H1 (cell line): ENCODE data around the gene FAIM2. TPM values are rescaled to one million over a fixed set of nuclear protein-coding genes. Genes with fewer than 3 reads are reported as not detected.

ENCODE experiments used
- CTCF ChIA-PET: fragments of 300-600 bp; sonication (Branson Sonifier 250); formaldehyde crosslinking; loops from one replicate; lab custom pipeline; 2021; ENCODE audit not compliant: partially characterized antibody; lab: Charles Lee
- POLR2A ChIA-PET: fragments of 300-600 bp; sonication (Branson Sonifier 250); formaldehyde crosslinking; loops from one replicate; lab custom pipeline; 2021; ENCODE audit warnings: inconsistent platforms; ENCODE audit not compliant: partially characterized antibody; lab: Charles Lee
- DNase-seq, 2 experiments: peaks; one replicate each; pipeline versions ENCODE4 v3.0.0 to v3.0.0-alpha.2; 2010 to 2022; ENCODE audit warnings: low spot score in 2 of 2, low read depth in 1 of 2, mixed read lengths in 1 of 2
- FAIRE-seq: peaks from 2 replicates; lab custom pipeline; 2011; peaks lifted over from hg19 to GRCh38; lab: Jason Lieb, UNC
- H2AFZ ChIP-seq: 2 replicates; pipeline ENCODE4 v1.8.1; 2012; ENCODE audit warnings: low read length, inconsistent platforms
- H2AK5ac ChIP-seq: 2 replicates; pipeline ENCODE4 v1.6.1; 2013; ENCODE audit warnings: low read depth, low read length
- H2BK120ac ChIP-seq: replicated peaks from 2 replicates; pipeline ENCODE3; 2013; ENCODE audit warnings: low read depth, low read length, inconsistent platforms
- H2BK12ac ChIP-seq: 2 replicates; pipeline ENCODE4 v1.6.1; 2013; ENCODE audit warnings: low read depth, low read length
- H2BK15ac ChIP-seq: 2 replicates; pipeline ENCODE4 v1.6.1; 2013; ENCODE audit warnings: low read length
- H2BK20ac ChIP-seq: 2 replicates; pipeline ENCODE4 v1.6.1; 2013; ENCODE audit warnings: low read length
- H2BK5ac ChIP-seq: 2 replicates; pipeline ENCODE4 v1.6.1; 2013; ENCODE audit warnings: low read depth, low read length
- H3K14ac ChIP-seq: 2 replicates; pipeline ENCODE4 v1.6.1; 2013; ENCODE audit warnings: inconsistent platforms; ENCODE audit not compliant: insufficient read length
- H3K18ac ChIP-seq: 2 replicates; pipeline ENCODE4 v1.6.1; 2013; ENCODE audit warnings: low read length; ENCODE audit errors: extremely low read depth
- H3K23ac ChIP-seq: 2 replicates; pipeline ENCODE4 v1.6.1; 2013; ENCODE audit warnings: inconsistent platforms; ENCODE audit not compliant: insufficient read length
- H3K23me2 ChIP-seq: 2 replicates; pipeline ENCODE4 v1.6.1; 2013; ENCODE audit warnings: low read depth, low read length
- H3K27ac ChIP-seq: 2 replicates; pipeline ENCODE4 v1.6.1; 2011; ENCODE audit warnings: low read depth, low read length, inconsistent platforms
- H3K27me3 ChIP-seq, 4 experiments: replicated peaks in 1 of 4; 1 replicate in 1 of 4; 2 replicates in 3 of 4; pipeline versions ENCODE4 v1.6.1 to v1.8.1; 2011 to 2013; ENCODE audit warnings: low read length in 3 of 4, mild to moderate bottlenecking in 3 of 4, inconsistent platforms in 2 of 4, mixed read lengths in 2 of 4, moderate library complexity in 1 of 4; ENCODE audit not compliant: control insufficient read depth in 3 of 4, insufficient read depth in 3 of 4; ENCODE audit errors: extremely low read depth in 1 of 4
- H3K36me3 ChIP-seq, 4 experiments: 2 replicates each; pipeline versions ENCODE4 v1.6.1 to v1.8.1; 2011 to 2013; ENCODE audit warnings: mild to moderate bottlenecking in 4 of 4, low read length in 3 of 4, moderate library complexity in 2 of 4, control low read depth in 1 of 4, inconsistent platforms in 1 of 4; ENCODE audit not compliant: insufficient read depth in 4 of 4, control insufficient read depth in 2 of 4
- H3K4ac ChIP-seq: replicated peaks from 2 replicates; pipeline ENCODE3; 2013; ENCODE audit warnings: low read length, low read depth, mixed read lengths, inconsistent platforms; ENCODE audit not compliant: insufficient read length
- H3K4me1 ChIP-seq, 4 experiments: replicated peaks in 1 of 4; 1 replicate in 1 of 4; 2 replicates in 3 of 4; pipeline versions ENCODE4 v1.6.1 to v1.8.1; 2011 to 2013; ENCODE audit warnings: low read length in 3 of 4, inconsistent platforms in 2 of 4, mixed read lengths in 1 of 4; ENCODE audit not compliant: insufficient read depth in 4 of 4, control insufficient read depth in 3 of 4
- H3K4me2 ChIP-seq, 2 experiments: 2 replicates each; pipeline versions ENCODE4 v1.6.1 to v1.8.1; 2011 to 2013; ENCODE audit warnings: low read depth in 2 of 2, low read length in 2 of 2, control low read depth in 1 of 2, inconsistent platforms in 1 of 2, mild to moderate bottlenecking in 1 of 2; ENCODE audit not compliant: insufficient read depth in 1 of 2
- H3K4me3 ChIP-seq, 4 experiments: fragments of 200-600, 300-600 bp in 1 of 4; sonication (generic), shearing (Covaris generic), sonication (Bioruptor Twin) in 1 of 4; 2 replicates each; pipeline versions ENCODE4 v1.5.1 to v1.8.1; 2011 to 2016; ENCODE audit warnings: low read length in 4 of 4, low read depth in 3 of 4, control low read depth in 2 of 4, inconsistent platforms in 2 of 4, mild to moderate bottlenecking in 2 of 4, mixed read lengths in 1 of 4, moderate library complexity in 1 of 4; ENCODE audit not compliant: insufficient read depth in 2 of 4; ENCODE audit errors: extremely low read depth in 1 of 4
- H3K56ac ChIP-seq: replicated peaks from 2 replicates; pipeline ENCODE3; 2013; ENCODE audit warnings: low read depth, mild to moderate bottlenecking, mixed read lengths, low read length, inconsistent platforms; ENCODE audit not compliant: insufficient read length
- H3K79me1 ChIP-seq: 2 replicates; pipeline ENCODE4 v1.6.1; 2013; ENCODE audit warnings: low read depth, low read length, control low read depth
- H3K79me2 ChIP-seq, 2 experiments: 2 replicates each; pipeline versions ENCODE4 v1.6.1 to v1.8.1; 2012 to 2013; ENCODE audit warnings: low read length in 2 of 2, mild to moderate bottlenecking in 2 of 2, inconsistent platforms in 1 of 2; ENCODE audit not compliant: insufficient read depth in 2 of 2, control insufficient read depth in 1 of 2
- H3K9ac ChIP-seq, 4 experiments: replicated peaks in 1 of 4; 1 replicate in 1 of 4; 2 replicates in 3 of 4; pipeline versions ENCODE4 v1.6.1 to v1.8.1; 2011 to 2013; ENCODE audit warnings: low read depth in 3 of 4, low read length in 3 of 4, control low read depth in 2 of 4, mild to moderate bottlenecking in 2 of 4, moderate library complexity in 2 of 4, inconsistent platforms in 1 of 4; ENCODE audit errors: extremely low read depth in 1 of 4
- H3K9me3 ChIP-seq, 2 experiments: 2 replicates each; pipeline versions ENCODE4 v1.6.1 to v1.8.1; 2012 to 2013; ENCODE audit warnings: mild to moderate bottlenecking in 2 of 2, moderate library complexity in 2 of 2, control low read depth in 1 of 2, inconsistent platforms in 1 of 2, low read depth in 1 of 2, low read length in 1 of 2, mixed read lengths in 1 of 2; ENCODE audit not compliant: insufficient read depth in 2 of 2
- H4K20me1 ChIP-seq, 2 experiments: replicated peaks in 1 of 2; 2 replicates each; pipeline versions ENCODE3 to v1.8.1; 2011 to 2013; ENCODE audit warnings: inconsistent platforms in 2 of 2, low read length in 2 of 2, mild to moderate bottlenecking in 1 of 2; ENCODE audit not compliant: insufficient read depth in 2 of 2, control insufficient read depth in 1 of 2
- H4K5ac ChIP-seq: 2 replicates; pipeline ENCODE4 v1.6.1; 2013; ENCODE audit warnings: low read length, low read depth, mixed read lengths, inconsistent platforms; ENCODE audit not compliant: insufficient read length
- H4K8ac ChIP-seq: 2 replicates; pipeline ENCODE4 v1.8.0; 2013; ENCODE audit warnings: mild to moderate bottlenecking, moderate library complexity, low read length, inconsistent platforms; ENCODE audit not compliant: insufficient read depth; ENCODE audit errors: extremely low read depth
- H4K91ac ChIP-seq: replicated peaks from 2 replicates; pipeline ENCODE3; 2013; ENCODE audit warnings: low read length, mixed read lengths, inconsistent platforms; ENCODE audit not compliant: insufficient read length
- JUND ChIP-seq: IDR thresholded peaks from 2 replicates; pipeline ENCODE4 v1.6.1; 2011; ENCODE audit warnings: mild to moderate bottlenecking, improper control_type of control experiment, low read length
- RXRA ChIP-seq: IDR thresholded peaks from 2 replicates; pipeline ENCODE4 v1.6.1; 2011; ENCODE audit warnings: low read depth, mild to moderate bottlenecking, low read length, moderate library complexity; ENCODE audit not compliant: insufficient read depth
- WGBS, 2 experiments: shearing (Covaris generic) in 1 of 2; methylation state at CpG; one replicate each; pipeline versions ENCODE4 v1.1.6 to v1.1.7; 2013 to 2015; ENCODE audit warnings: low lambda C conversion rate in 2 of 2, mixed read lengths in 2 of 2, inconsistent platforms in 1 of 2, low coverage in 1 of 2, missing lambda C conversion rate in 1 of 2; ENCODE audit not compliant: insufficient replicate concordance in 2 of 2, insufficient coverage in 1 of 2, insufficient read length in 1 of 2; ENCODE audit errors: extremely low coverage in 1 of 2, missing lambda C conversion rate in 1 of 2; 5-methylcytosine and 5-hydroxymethylcytosine counted together
- polyA plus RNA-seq, 7 experiments: library from polyadenylated mRNA; depleted of rRNA in 3 of 7; stranded (reverse) in 5 of 7; unstranded in 2 of 7; fragments of >200 nt in 5 of 7; fragments of 200-250 nt in 2 of 7; gene quantifications; 1 replicate in 5 of 7; 2 replicates in 1 of 7; 4 replicates in 1 of 7; pipeline versions ENCODE4 v1.2.1 to v1.2.3, GENCODE V29; 2011 to 2013; ENCODE audit warnings: missing spikeins in 2 of 7, mixed read lengths in 2 of 7
- total RNA-seq: library from RNA; stranded (reverse); fragmentation: NEBNext Ultra II Directional; extraction: Animal tissue kit (Norgen Biotek cat#: 25700); gene quantifications from 2 replicates; pipeline ENCODE4 v1.2.1, GENCODE V29; 2021

FAIM2 gene
- total and polyA plus RNA-seq, 2 of the 8 experiments (the other 6 are each of a cell fraction or from before 2014, with no cell fraction given), result 0.89 to 1.3 TPM

DNA sequence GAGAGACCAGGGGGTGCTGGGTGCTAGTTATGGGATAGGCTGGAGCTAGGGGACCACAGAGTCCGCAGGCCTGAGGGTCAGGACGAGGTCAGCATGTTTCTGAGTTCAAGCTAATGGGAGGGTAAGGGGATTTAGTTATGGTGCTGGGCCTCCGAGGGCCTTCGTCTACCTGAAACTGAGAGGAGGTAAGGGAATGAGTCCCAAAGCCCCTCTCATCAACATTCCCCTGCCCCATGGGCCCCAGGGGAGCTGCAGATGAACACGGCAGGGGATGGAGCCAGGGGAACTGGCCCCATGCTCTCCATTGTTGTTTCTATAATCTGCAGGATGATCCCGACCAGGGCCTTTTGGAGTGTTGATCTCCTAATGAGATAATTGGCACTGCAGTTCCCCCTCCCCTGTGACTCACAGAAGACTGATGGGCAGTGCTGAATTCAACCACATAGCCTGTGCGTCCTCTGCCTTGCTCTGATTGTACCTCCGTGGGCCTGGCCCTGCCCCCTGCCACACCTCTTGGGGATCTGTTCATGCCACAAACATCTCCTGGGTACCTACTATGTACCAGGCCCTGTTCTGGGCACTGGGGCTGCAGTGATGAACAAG lies 21.4 kb downstream of the FAIM2 start:
- H4K91ac ChIP-seq, result peak overlapping the region; percentile 42
- no peak overlapping the region for H2BK5ac ChIP-seq
- H2BK20ac ChIP-seq, result no peak overlapping the region
- H3K27me3 ChIP-seq, result no peaks in the 10 kb centered on the region; a peak in 1 of 7 replicates
- H3K4me3 ChIP-seq, result no peak overlapping the region
- no peak overlapping the region for H4K8ac ChIP-seq
- H3K36me3 ChIP-seq, result no peaks in the 10 kb centered on the region
- 0 out of 2 replicates have a peak, but pooled peaks have one; percentile 8 for TF ChIP-seq RXRA
- TF ChIP-seq JUND, result no peak
- peaks cover 0 to 29% (median 13%) of the 10 kb centered on the region in 4 experiments; a peak in 6 of 7 replicates for H3K4me1 ChIP-seq
- no peak overlapping the region; the same call in 1 of the 2 replicates for H2BK12ac ChIP-seq
- no peak overlapping the region for H3K4ac ChIP-seq
- no peaks in the 10 kb centered on the region for H3K79me2 ChIP-seq
- no peak overlapping the region for H3K9ac ChIP-seq
- peaks cover 3% of the 10 kb centered on the region; the same call in 1 of the 2 replicates for H3K23me2 ChIP-seq
- CTCF ChIA-PET, result interaction anchor here (0.7 to 5.0 kb wide), 14 partner anchors 10 to 176 kb away, joined by 3 to 35 read pairs (median 4); no protein-coding TSS in a partner anchor
- H3K4me2 ChIP-seq, result peak overlapping the region; percentile 25 to 51; a peak in 1 of 4 replicates
- H2BK120ac ChIP-seq, result no peak overlapping the region
- H3K56ac ChIP-seq, result no peak overlapping the region
- no peak overlapping the region for H3K14ac ChIP-seq
- H4K5ac ChIP-seq, result peak overlapping the region; percentile 51
- WGBS, 2 experiments, result 62% methylated on average over 8 of the region's 8 CpGs; no CpG with 5 or more reads in 1 of the 2 experiments
- POLR2A ChIA-PET, result interaction anchor here (0.8 to 2.8 kb wide), 4 partner anchors 10 to 24 kb away, joined by 3 to 8 read pairs (median 4); no protein-coding TSS in a partner anchor
- DNase-seq (no peak), FAIRE-seq (no peak)
- H4K20me1 ChIP-seq, result peaks cover 0 to 15% of the 10 kb centered on the region in 2 experiments
- no peaks in the 10 kb centered on the region; the same call in 1 of the 2 replicates for H3K79me1 ChIP-seq
- no peak overlapping the region for H3K27ac ChIP-seq
- no peak overlapping the region for H3K23ac ChIP-seq
- H2AK5ac ChIP-seq, result no peak overlapping the region
- no peak overlapping the region for H2BK15ac ChIP-seq
- H2AFZ ChIP-seq, result no peak overlapping the region
- no peak overlapping the region for H3K18ac ChIP-seq
- H3K9me3 ChIP-seq, result peaks cover 0 to 7% of the 10 kb centered on the region in 2 experiments; a peak in 1 of 4 replicates
